Stomach (tissue), 4 donors: ENCODE data around the gene UBE2S.

Experiments used
- CTCF ChIP-seq, 7 experiments: fragments of 450-650 bp in 4 of 7; fragments of 200-600 bp in 3 of 7; sonication (generic) in 3 of 7; IDR thresholded peaks; one replicate each; pipeline ENCODE4 v1.5.1; 2016 to 2019; ENCODE audit warnings: antibody characterized with exemption in 7 of 7, control low read depth in 2 of 7, mild to moderate bottlenecking in 1 of 7
- EP300 ChIP-seq: sonication (generic); formaldehyde crosslinking; IDR thresholded peaks from one replicate; pipeline ENCODE4 v1.6.1; 2017; ENCODE audit warnings: antibody characterized with exemption
- POLR2A ChIP-seq, 4 donors: fragments of 450-650 bp; IDR thresholded peaks; one replicate each; pipeline ENCODE4 v1.6.1; 2016; ENCODE audit warnings: antibody characterized with exemption in 4 of 4, control low read depth in 2 of 4, mild to moderate bottlenecking in 1 of 4, moderate library complexity in 1 of 4
- POLR2AphosphoS5 ChIP-seq, 3 donors: sonication (generic); formaldehyde crosslinking; IDR thresholded peaks; one replicate each; pipeline ENCODE4 v1.6.1; 2016; ENCODE audit warnings: antibody characterized with exemption in 3 of 3

GRCh38 chr19:55442372-55442961 lies 34.9 kb upstream of the UBE2S start:
- TF ChIP-seq CTCF (IDR thresholded peaks at IDR 0.05) = no peak
- TF ChIP-seq POLR2A (IDR thresholded peaks at IDR 0.05) = no peak
- TF ChIP-seq EP300 = no peak
- no peak for TF ChIP-seq POLR2AphosphoS5 (IDR thresholded peaks at IDR 0.05)
